ENCODE data around the gene CD46. TPM values are rescaled to one million over a fixed set of nuclear protein-coding genes. Genes with fewer than 3 reads are reported as not detected.
"Not testable (repeated sequence)": the region's sequence is repeated elsewhere in the genome, so short reads cannot be mapped to it uniquely, and the experiment has no call there.

The CD46 gene
- total and polyA plus RNA-seq, 2 donors (not counting 1 experiment from before 2014, with no cell fraction given), result 38.6 to 173 TPM

DNA sequence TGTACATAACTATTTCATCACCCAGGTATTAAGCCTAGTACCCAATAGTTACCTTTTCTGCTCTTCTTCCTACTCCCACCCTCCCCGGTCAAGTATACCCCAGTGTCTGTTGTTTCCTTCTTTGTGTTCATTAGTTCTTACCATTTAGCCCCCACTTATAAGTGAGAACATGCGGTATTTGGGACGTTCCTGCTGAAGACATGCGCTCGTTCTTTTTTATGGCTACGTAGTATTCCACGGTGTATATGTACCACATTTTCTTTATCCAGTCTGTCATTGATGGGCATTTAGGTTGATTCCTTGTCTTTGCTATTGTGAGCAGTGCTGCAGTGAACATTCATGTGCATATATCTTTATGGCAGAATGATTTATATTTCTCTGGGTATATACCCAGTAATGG, 25.6 kb downstream of the CD46 start:
- H4K20me1 ChIP-seq (ENCODE audit: control insufficient read depth, insufficient read depth, low read length, poor library complexity, severe bottlenecking); H3K4me3 Mint-ChIP-seq; H3K27ac Mint-ChIP-seq; H2AFZ ChIP-seq (ENCODE audit: insufficient read depth, low read depth, low read length, poor library complexity, severe bottlenecking); intact Hi-C loops (cut with micrococcal nuclease); CTCF ChIA-PET; DNase-seq; H3K27me3 ChIP-seq (replicated peaks in 1 of 4; ENCODE audit: control extremely low read depth in 1 of 4, control insufficient read depth in 3 of 4, insufficient read depth in 4 of 4, low read length in 3 of 4); POLR2A ChIA-PET; H3K9ac ChIP-seq (ENCODE audit: low read length); H3K4me3 ChIP-seq (ENCODE audit: control extremely low read depth in 1 of 5, extremely low read depth in 1 of 5, insufficient read depth in 1 of 5, low read depth in 2 of 5, low read length in 4 of 5); H3K9me3 ChIP-seq (ENCODE audit: control extremely low read depth in 1 of 3, control insufficient read depth in 2 of 3, insufficient read depth in 1 of 3, low read length in 2 of 3); ATAC-seq (ENCODE audit: low read depth); H3K4me2 ChIP-seq (replicated peaks; ENCODE audit: low read depth, low read length, poor library complexity, severe bottlenecking); H3K4me1 ChIP-seq (ENCODE audit: control insufficient read depth in 2 of 2, insufficient read depth in 2 of 2, low read length in 2 of 2); H3K27ac ChIP-seq (ENCODE audit: low read length in 2 of 2); H3K27me3 Mint-ChIP-seq: not testable (repeated sequence)
- peaks cover 12% of the 10 kb centered on the region for H3K79me2 ChIP-seq (ENCODE audit: control insufficient read depth, insufficient read depth, low read length)
- peaks cover 0 to 20% of the 10 kb centered on the region in 2 experiments for H3K36me3 ChIP-seq (replicated peaks in 1 of 2; ENCODE audit: control extremely low read depth in 1 of 2, control insufficient read depth in 1 of 2, extremely low read depth in 1 of 2, insufficient read depth in 2 of 2, low read length in 1 of 2)
- peaks cover 11% of the 10 kb centered on the region for H3K9me3 Mint-ChIP-seq (ENCODE audit: insufficient read depth)
- 100% methylated on average over 6 of the region's 7 CpGs for WGBS (ENCODE audit: insufficient coverage)
- H3K4me1 Mint-ChIP-seq, result peaks cover 13% of the 10 kb centered on the region

DNA sequence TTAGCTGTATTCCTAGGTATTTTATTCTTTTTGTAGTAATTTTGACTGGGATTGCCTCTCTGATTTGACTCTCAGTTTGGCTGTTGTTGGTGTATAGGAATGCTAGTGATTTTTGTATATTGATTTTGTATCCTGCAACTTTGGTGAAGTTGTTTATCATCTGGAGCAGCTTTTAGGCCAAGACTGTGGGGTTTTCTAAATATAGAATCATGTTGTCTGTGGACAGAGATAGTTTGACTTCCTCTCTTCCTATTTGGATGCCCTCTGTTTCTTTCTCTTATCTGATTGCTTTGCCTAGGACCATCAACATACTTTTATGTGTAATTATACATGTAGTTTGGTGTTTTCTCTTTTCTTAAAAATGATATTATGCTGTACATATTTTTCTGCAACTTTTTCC, 27.2 kb downstream of the CD46 start:
- peaks cover 8% of the 10 kb centered on the region for H3K9me3 Mint-ChIP-seq (ENCODE audit: insufficient read depth)
- Histone ChIP-seq H3K9ac (ENCODE audit: low read length) (no peak overlapping the region), H3K79me2 (ENCODE audit: control insufficient read depth, insufficient read depth, low read length) (peaks cover 12% of the 10 kb centered on the region), H3K27ac (ENCODE audit: low read length in 2 of 2) (no peak overlapping the region), H3K4me1 (ENCODE audit: control insufficient read depth in 2 of 2, insufficient read depth in 2 of 2, low read length in 2 of 2) (no peaks in the 10 kb centered on the region), H3K4me3 (ENCODE audit: control extremely low read depth in 1 of 5, extremely low read depth in 1 of 5, insufficient read depth in 1 of 5, low read depth in 2 of 5, low read length in 4 of 5) (no peak overlapping the region), H3K27me3 (replicated peaks in 1 of 4; ENCODE audit: control extremely low read depth in 1 of 4, control insufficient read depth in 3 of 4, insufficient read depth in 4 of 4, low read length in 3 of 4) (no peaks in the 10 kb centered on the region), H3K4me2 (replicated peaks; ENCODE audit: low read depth, low read length, poor library complexity, severe bottlenecking) (no peak overlapping the region), H2AFZ (ENCODE audit: insufficient read depth, low read depth, low read length, poor library complexity, severe bottlenecking) (no peak overlapping the region), H3K36me3 (replicated peaks in 1 of 2; ENCODE audit: control extremely low read depth in 1 of 2, control insufficient read depth in 1 of 2, extremely low read depth in 1 of 2, insufficient read depth in 2 of 2, low read length in 1 of 2) (peaks cover 0 to 22% of the 10 kb centered on the region in 2 experiments), H4K20me1 (ENCODE audit: control insufficient read depth, insufficient read depth, low read length, poor library complexity, severe bottlenecking) (no peaks in the 10 kb centered on the region), H3K9me3 (ENCODE audit: control extremely low read depth in 1 of 3, control insufficient read depth in 2 of 3, insufficient read depth in 1 of 3, low read length in 2 of 3) (no peaks in the 10 kb centered on the region)
- no peak overlapping the region for H3K4me3 Mint-ChIP-seq
- no peaks in the 10 kb centered on the region for H3K27me3 Mint-ChIP-seq
- intact Hi-C loops (cut with micrococcal nuclease), result no loop called here
- TF ChIP-seq, protein P1, sequence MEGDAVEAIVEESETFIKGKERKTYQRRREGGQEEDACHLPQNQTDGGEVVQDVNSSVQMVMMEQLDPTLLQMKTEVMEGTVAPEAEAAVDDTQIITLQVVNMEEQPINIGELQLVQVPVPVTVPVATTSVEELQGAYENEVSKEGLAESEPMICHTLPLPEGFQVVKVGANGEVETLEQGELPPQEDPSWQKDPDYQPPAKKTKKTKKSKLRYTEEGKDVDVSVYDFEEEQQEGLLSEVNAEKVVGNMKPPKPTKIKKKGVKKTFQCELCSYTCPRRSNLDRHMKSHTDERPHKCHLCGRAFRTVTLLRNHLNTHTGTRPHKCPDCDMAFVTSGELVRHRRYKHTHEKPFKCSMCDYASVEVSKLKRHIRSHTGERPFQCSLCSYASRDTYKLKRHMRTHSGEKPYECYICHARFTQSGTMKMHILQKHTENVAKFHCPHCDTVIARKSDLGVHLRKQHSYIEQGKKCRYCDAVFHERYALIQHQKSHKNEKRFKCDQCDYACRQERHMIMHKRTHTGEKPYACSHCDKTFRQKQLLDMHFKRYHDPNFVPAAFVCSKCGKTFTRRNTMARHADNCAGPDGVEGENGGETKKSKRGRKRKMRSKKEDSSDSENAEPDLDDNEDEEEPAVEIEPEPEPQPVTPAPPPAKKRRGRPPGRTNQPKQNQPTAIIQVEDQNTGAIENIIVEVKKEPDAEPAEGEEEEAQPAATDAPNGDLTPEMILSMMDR (IDR thresholded peaks at IDR 0.05), result no peak
- no peak for TF ChIP-seq EZH2 (IDR thresholded peaks at IDR 0.05; ENCODE audit: borderline replicate concordance, insufficient read depth, low read depth, low read length, poor library complexity, severe bottlenecking)
- H3K4me1 Mint-ChIP-seq, result peaks cover 9% of the 10 kb centered on the region
- ChIA-PET CTCF (interaction anchor here (1.9 kb wide), 1 partner anchor 18 kb away, joined by 9 read pairs; no protein-coding TSS in a partner anchor), POLR2A (no interaction called here)
- ATAC-seq (ENCODE audit: low read depth), result no peak
- H3K27ac Mint-ChIP-seq, result no peak overlapping the region
- DNase-seq, result no peak
